Stomach (tissue), 9 donors: ENCODE measurements around the gene TRIO. TPM values are rescaled to one million over a fixed set of nuclear protein-coding genes. Genes with fewer than 3 reads are reported as not detected.

Experiments
- DNase-seq, 2 donors: peaks; one replicate each; pipeline versions ENCODE4 v3.0.0 to v3.0.0-alpha.2; 2013 to 2019
- H3K27ac ChIP-seq, 5 donors: fragments of 200-600 bp in 4 of 5; sonication (generic) in 4 of 5; one replicate each; pipeline ENCODE4 v1.5.1; 2013 to 2019; ENCODE audit warnings: mild to moderate bottlenecking in 1 of 5, moderate library complexity in 1 of 5
- H3K27me3 ChIP-seq, 3 donors: fragments of 200-600 bp; sonication (generic); one replicate each; pipeline ENCODE4 v1.5.1; 2017 to 2019; ENCODE audit warnings: mixed run types in 1 of 3
- H3K36me3 ChIP-seq, 4 donors: fragments of 200-600 bp; sonication (generic); 1 replicate in 3 of 4; 2 replicates in 1 of 4; pipeline ENCODE4 v1.5.1; 2016 to 2019
- H3K4me1 ChIP-seq, 4 donors: fragments of 200-600 bp; sonication (generic); one replicate each; pipeline ENCODE4 v1.5.1; 2016 to 2019
- H3K4me3 ChIP-seq, 4 donors: fragments of 200-600 bp; sonication (generic) in 3 of 4; one replicate each; pipeline ENCODE4 v1.5.1; 2016 to 2019; ENCODE audit warnings: mild to moderate bottlenecking in 1 of 4
- H3K9me3 ChIP-seq, 4 donors: fragments of 200-600 bp; sonication (generic); one replicate each; pipeline ENCODE4 v1.5.1; 2016 to 2019
- CTCF ChIP-seq, 7 experiments: fragments of 450-650 bp in 4 of 7; fragments of 200-600 bp in 3 of 7; sonication (generic) in 3 of 7; IDR thresholded peaks; one replicate each; pipeline ENCODE4 v1.5.1; 2016 to 2019; ENCODE audit warnings: antibody characterized with exemption in 7 of 7, control low read depth in 2 of 7, mild to moderate bottlenecking in 1 of 7
- EP300 ChIP-seq: sonication (generic); formaldehyde crosslinking; IDR thresholded peaks from one replicate; pipeline ENCODE4 v1.6.1; 2017; ENCODE audit warnings: antibody characterized with exemption
- POLR2A ChIP-seq, 4 donors: fragments of 450-650 bp; IDR thresholded peaks; one replicate each; pipeline ENCODE4 v1.6.1; 2016; ENCODE audit warnings: antibody characterized with exemption in 4 of 4, control low read depth in 2 of 4, mild to moderate bottlenecking in 1 of 4, moderate library complexity in 1 of 4
- POLR2AphosphoS5 ChIP-seq, 3 donors: sonication (generic); formaldehyde crosslinking; IDR thresholded peaks; one replicate each; pipeline ENCODE4 v1.6.1; 2016; ENCODE audit warnings: antibody characterized with exemption in 3 of 3
- WGBS, 5 donors: extraction: QIAGEN DNeasy Blood & Tissue Kit in 3 of 5; methylation state at CpG; one replicate each; pipeline versions ENCODE4 v1.1.5 to v1.1.7; 2013 to 2018; 5-methylcytosine and 5-hydroxymethylcytosine counted together
- intact Hi-C: fragments of 100-400 bp; cut with DNase I; formaldehyde crosslinking; loops from one replicate; pipeline ENCODE4 v1.15.1; 2023; ENCODE audit warnings: low total_unique reads
- polyA plus RNA-seq, 3 donors: library from polyadenylated mRNA; stranded (reverse); fragments of 200-250 nt; gene quantifications; one replicate each; pipeline ENCODE4 v1.2.3, GENCODE V29; 2013
- total RNA-seq, 5 donors: library from RNA; depleted of rRNA; stranded (reverse); fragments of >200 nt; gene quantifications; one replicate each; pipeline versions ENCODE4 v1.1.0 to v1.2.3, GENCODE V29; 2014 to 2016
- donor health status: healthy with polysubstance abuse.
- donor health status: Bipolar disorder and iron deficiency.
- donor health status: healthy.

TRIO gene
- total and polyA plus RNA-seq, 8 donors = 9.9 to 558 (median 127) TPM

GRCh38 chr5:14316471-14316870 is 173.3 kb downstream of the TRIO start:
- H3K36me3 ChIP-seq = peaks cover 20 to 66% (median 58%) of the 10 kb centered on the region in 4 donors

GRCh38 chr5:14319102-14319501 is 176.0 kb downstream of the TRIO start:
- intact Hi-C loops = no loop called here
- no peak for TF ChIP-seq POLR2A (IDR thresholded peaks at IDR 0.05)
- TF ChIP-seq POLR2AphosphoS5 (IDR thresholded peaks at IDR 0.05) = no peak
- TF ChIP-seq CTCF (IDR thresholded peaks at IDR 0.05) = no peak
- TF ChIP-seq EP300 = no peak

More at GRCh38 chr5:14316471-14316870, 173.3 kb downstream of the TRIO start:
- intact Hi-C loops = no loop called here
- Histone ChIP-seq H3K4me1 (peaks cover 0 to 14% (median 5%) of the 10 kb centered on the region in 4 donors), H3K27me3 (no peaks in the 10 kb centered on the region), H3K4me3 (no peak overlapping the region), H3K9me3 (no peaks in the 10 kb centered on the region), H3K27ac (no peak overlapping the region)
- 74 to 83% (median 79%) methylated on average over 5 to 12 of the region's 12 CpGs for WGBS, 5 donors
- TF ChIP-seq CTCF (IDR thresholded peaks at IDR 0.05) (no peak), EP300 (no peak), POLR2AphosphoS5 (IDR thresholded peaks at IDR 0.05) (no peak), POLR2A (IDR thresholded peaks at IDR 0.05) (no peak)
- no peak for DNase-seq

GRCh38 chr5:14321936-14322335 is 178.8 kb downstream of the TRIO start:
- Histone ChIP-seq H3K4me3 (no peak overlapping the region), H3K9me3 (no peaks in the 10 kb centered on the region), H3K4me1 (peaks cover 0 to 15% (median 0%) of the 10 kb centered on the region in 4 donors), H3K27ac (no peak overlapping the region), H3K27me3 (no peaks in the 10 kb centered on the region), H3K36me3 (peaks cover 10 to 78% (median 69%) of the 10 kb centered on the region in 4 donors)
- 86 to 95% (median 94%) methylated on average over 3 of the region's 3 CpGs for WGBS, 5 donors
- DNase-seq = no peak
- intact Hi-C loops = no loop called here
- TF ChIP-seq POLR2A (IDR thresholded peaks at IDR 0.05) (no peak), POLR2AphosphoS5 (IDR thresholded peaks at IDR 0.05) (no peak), CTCF (IDR thresholded peaks at IDR 0.05) (no peak)

More at GRCh38 chr5:14319102-14319501, 176.0 kb downstream of the TRIO start:
- H3K9me3 ChIP-seq = no peaks in the 10 kb centered on the region
- H3K27me3 ChIP-seq = no peaks in the 10 kb centered on the region
- no peak for DNase-seq
- 48 to 67% (median 57%) methylated on average over 1 of the region's 1 CpG for WGBS, 5 donors
- peaks cover 20 to 74% (median 71%) of the 10 kb centered on the region in 4 donors for H3K36me3 ChIP-seq
- no peak overlapping the region for H3K27ac ChIP-seq
- no peaks in the 10 kb centered on the region for H3K4me1 ChIP-seq
- no peak overlapping the region for H3K4me3 ChIP-seq

GRCh38 chr5:14322437-14323187 is 179.5 kb downstream of the TRIO start:
- no peaks in the 10 kb centered on the region for H3K9me3 ChIP-seq
- intact Hi-C loops = no loop called here
- no peak overlapping the region for H3K27ac ChIP-seq
- 62 to 88% (median 72%) methylated on average over 4 of the region's 4 CpGs for WGBS, 5 donors
- no peak for DNase-seq
- no peak for TF ChIP-seq POLR2A (IDR thresholded peaks at IDR 0.05)
- TF ChIP-seq CTCF (IDR thresholded peaks at IDR 0.05) = no peak
- TF ChIP-seq POLR2AphosphoS5 (IDR thresholded peaks at IDR 0.05) = no peak
- no peak for TF ChIP-seq EP300
- H3K27me3 ChIP-seq = no peaks in the 10 kb centered on the region
- peaks cover 0 to 15% (median 0%) of the 10 kb centered on the region in 4 donors for H3K4me1 ChIP-seq
- no peak overlapping the region for H3K4me3 ChIP-seq
- H3K36me3 ChIP-seq = peaks cover 4 to 71% (median 64%) of the 10 kb centered on the region in 4 donors
